H1 (cell line): Measurements from ENCODE around the gene RXRA. TPM values are rescaled to one million over a fixed set of nuclear protein-coding genes. Genes with fewer than 3 reads are reported as not detected.

Source experiments
- CREB1 ChIP-seq: IDR thresholded peaks from 2 replicates; pipeline ENCODE4 v1.6.1; 2012; ENCODE audit warnings: inconsistent platforms
- CTBP2 ChIP-seq: IDR thresholded peaks from 2 replicates; pipeline ENCODE4 v1.7.0; 2011; ENCODE audit warnings: borderline replicate concordance, mild to moderate bottlenecking, moderate library complexity, mixed read lengths, low read length; ENCODE audit not compliant: insufficient read depth, insufficient read length
- E2F6 ChIP-seq: IDR thresholded peaks from 2 replicates; pipeline ENCODE4 v1.6.1; 2012; ENCODE audit warnings: inconsistent platforms
- JUND ChIP-seq: IDR thresholded peaks from 2 replicates; pipeline ENCODE4 v1.6.1; 2011; ENCODE audit warnings: mild to moderate bottlenecking, improper control_type of control experiment, low read length
- PHF8 ChIP-seq: fragments of 200-600 bp; sonication (generic); conservative IDR thresholded peaks from 2 replicates; pipeline ENCODE4 v1.7.1; 2012; ENCODE audit warnings: low read depth, mild to moderate bottlenecking, inconsistent platforms, low read length, moderate library complexity
- TBP ChIP-seq: IDR thresholded peaks from 2 replicates; pipeline ENCODE4 v1.6.1; 2011; ENCODE audit warnings: low read depth, low read length, improper control_type of control experiment
- YY1 ChIP-seq: IDR thresholded peaks from 2 replicates; pipeline ENCODE4 v1.6.1; 2011; ENCODE audit warnings: low read depth, mild to moderate bottlenecking, low read length
- polyA plus RNA-seq, 7 experiments: library from polyadenylated mRNA; depleted of rRNA in 3 of 7; stranded (reverse) in 5 of 7; unstranded in 2 of 7; fragments of >200 nt in 5 of 7; fragments of 200-250 nt in 2 of 7; gene quantifications; 1 replicate in 5 of 7; 2 replicates in 1 of 7; 4 replicates in 1 of 7; pipeline versions ENCODE4 v1.2.1 to v1.2.3, GENCODE V29; 2011 to 2013; ENCODE audit warnings: missing spikeins in 2 of 7, mixed read lengths in 2 of 7
- total RNA-seq: library from RNA; stranded (reverse); fragmentation: NEBNext Ultra II Directional; extraction: Animal tissue kit (Norgen Biotek cat#: 25700); gene quantifications from 2 replicates; pipeline ENCODE4 v1.2.1, GENCODE V29; 2021

Gene RXRA
- total and polyA plus RNA-seq, 2 of the 8 experiments (the other 6 are each of a cell fraction or from before 2014, with no cell fraction given) = 9.8 to 29.4 TPM

- TF ChIP-seq YY1 (no peak), E2F6 (no peak), CTBP2 (no peak), JUND (no peak), PHF8 (no peak), CREB1 (no peak), TBP (no peak)
Measured at GRCh38 chr9:134286471-134287245, 39.6 kb upstream of the RXRA start (continued).
